ENCODE results near the gene PPP1R3G. TPM values are rescaled to one million over a fixed set of nuclear protein-coding genes. Genes with fewer than 3 reads are reported as not detected.

PPP1R3G gene
- total RNA-seq, 2 donors from 2014 or later = 8.8 to 16.4 TPM

DNA sequence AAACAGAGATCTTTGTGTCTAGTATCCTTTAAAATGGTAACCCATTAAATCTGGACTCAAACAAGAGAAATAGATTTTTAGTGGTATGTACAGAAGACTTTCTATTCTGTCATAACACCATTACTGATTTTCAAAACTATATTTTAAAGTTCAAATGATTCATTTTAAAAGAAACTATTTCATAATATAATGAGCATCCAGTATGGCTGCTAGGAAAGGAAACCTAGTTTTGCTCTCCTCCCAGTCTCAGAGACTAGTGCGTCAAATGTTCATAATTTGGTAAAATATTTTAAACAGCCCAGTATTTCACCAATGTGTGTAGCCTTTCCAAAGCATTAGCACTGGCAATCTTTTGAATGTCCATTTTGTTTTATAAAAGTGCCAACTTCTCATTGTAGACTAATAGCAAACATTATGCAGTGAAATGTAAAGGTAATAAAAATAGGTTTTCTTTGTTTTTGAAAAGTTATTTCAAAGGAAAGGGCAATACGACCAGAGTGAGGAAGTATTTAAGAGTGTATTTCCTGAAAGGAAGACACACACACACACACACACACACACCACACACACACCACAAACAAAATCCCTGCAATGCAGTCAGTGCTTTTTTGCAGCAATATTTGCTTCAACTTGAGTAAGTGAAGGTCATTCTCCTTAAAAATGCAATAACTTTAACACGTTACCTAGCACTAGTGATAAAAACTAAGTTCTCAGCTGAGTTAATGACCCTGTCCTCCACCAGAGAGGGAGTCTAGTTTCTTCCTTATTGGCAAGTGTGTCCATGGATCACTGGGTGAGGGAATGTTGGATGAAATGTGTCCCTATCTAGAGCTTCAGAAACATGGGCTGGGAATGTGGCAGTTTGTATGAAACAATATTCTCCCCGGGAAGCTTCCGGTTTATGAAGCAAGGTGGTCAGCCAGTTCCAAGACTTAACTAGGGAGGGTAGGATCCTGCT is 4.6 kb downstream of the PPP1R3G start:
- peak; percentile 1 for DNase-seq (ENCODE audit: low spot score)
- Histone ChIP-seq H3K27ac (peak overlapping the region; percentile 45 to 47), H3K9me3 (no peaks in the 10 kb centered on the region)

DNA sequence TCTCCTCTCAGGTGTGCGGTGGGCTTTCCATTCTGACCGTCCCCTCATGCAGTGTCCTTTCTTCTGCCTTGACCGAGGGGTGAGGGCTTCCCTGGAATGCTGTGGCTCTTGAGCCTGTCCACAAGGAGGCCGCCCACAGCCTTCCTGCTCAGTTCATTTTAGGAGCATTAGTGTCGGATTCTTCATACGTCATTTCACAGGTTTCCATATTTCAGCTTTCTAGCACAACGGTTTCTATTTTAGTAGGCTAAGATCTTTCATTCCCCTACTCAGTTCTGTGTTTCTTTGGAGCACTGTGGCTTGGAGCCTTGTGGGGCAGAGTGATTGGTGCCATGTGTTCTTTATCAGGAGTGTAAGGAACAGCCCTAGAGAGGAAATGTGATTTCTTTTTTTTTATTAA is 5.5 kb downstream of the PPP1R3G start:
- no peak for DNase-seq (ENCODE audit: low spot score)
- Histone ChIP-seq H3K4me1 (peaks cover 0 to 44% of the 10 kb centered on the region in 2 donors), H3K4me3 (no peak overlapping the region), H3K9me3 (no peaks in the 10 kb centered on the region), H3K27ac (peak overlapping the region; percentile 45 to 47), H3K36me3 (no peaks in the 10 kb centered on the region), H3K27me3 (no peaks in the 10 kb centered on the region)
- no peak for TF ChIP-seq CTCF (IDR thresholded peaks at IDR 0.05)

More for the DNA sequence above, 4.6 kb downstream of the PPP1R3G start:
- H3K27me3 ChIP-seq = no peaks in the 10 kb centered on the region
- no peaks in the 10 kb centered on the region for H3K36me3 ChIP-seq
- H3K4me1 ChIP-seq = peaks cover 0 to 41% of the 10 kb centered on the region in 2 donors
- no peak overlapping the region for H3K4me3 ChIP-seq
- no peak for TF ChIP-seq CTCF (IDR thresholded peaks at IDR 0.05)

GRCh38 chr6:5091210-5092069 is 6.3 kb downstream of the PPP1R3G start:
- H3K27ac ChIP-seq = peak overlapping the region in 1 of 2 donors; percentile 47
- peaks cover 0 to 44% of the 10 kb centered on the region in 2 donors for H3K4me1 ChIP-seq
- no peaks in the 10 kb centered on the region for H3K36me3 ChIP-seq
- H3K9me3 ChIP-seq = no peaks in the 10 kb centered on the region
- no peak for TF ChIP-seq CTCF (IDR thresholded peaks at IDR 0.05)
- peak; percentile 32 for DNase-seq (ENCODE audit: low spot score)
- H3K4me3 ChIP-seq = no peak overlapping the region
- H3K27me3 ChIP-seq = no peaks in the 10 kb centered on the region

DNA sequence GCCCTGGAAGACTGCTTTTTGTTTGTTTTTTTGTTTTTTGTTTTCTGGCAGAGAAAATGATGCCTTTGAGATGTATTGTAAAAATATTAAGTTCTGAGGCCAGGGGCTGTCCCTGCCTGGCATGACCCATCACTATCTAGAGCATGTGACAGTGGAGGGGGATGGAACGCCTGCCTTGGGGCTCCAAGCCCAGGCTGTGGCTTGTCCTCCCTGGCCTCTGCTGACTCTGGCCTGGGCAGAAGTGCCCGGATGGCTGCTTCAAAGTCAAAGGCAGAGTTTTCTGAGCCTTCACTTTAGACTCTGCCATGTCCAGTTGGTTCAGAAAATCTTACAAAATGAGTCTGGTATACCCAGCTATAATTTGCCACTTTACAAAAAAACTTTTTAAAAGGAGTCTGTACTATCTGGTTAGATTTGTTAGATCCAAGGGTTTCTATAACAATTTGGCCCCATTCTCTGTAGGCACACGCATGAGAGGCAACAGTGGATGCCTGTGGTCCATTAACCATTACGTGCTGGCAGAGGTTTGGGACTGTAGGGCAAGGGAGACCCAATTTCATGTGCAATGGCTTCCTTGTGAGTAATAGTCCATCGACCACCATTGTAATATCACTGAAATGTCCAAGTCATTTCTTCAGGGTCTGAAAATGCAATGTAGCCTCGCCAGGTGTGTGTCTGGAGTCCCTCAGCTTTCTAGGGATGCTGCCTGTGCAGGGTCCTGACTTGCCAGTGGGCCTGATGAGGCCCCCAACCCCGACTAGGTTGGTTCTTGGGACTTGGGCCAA is 8.3 kb downstream of the PPP1R3G start:
- H3K27ac ChIP-seq = peak overlapping the region; percentile 63 to 65

More for the DNA sequence above, 8.3 kb downstream of the PPP1R3G start:
- H3K36me3 ChIP-seq = no peaks in the 10 kb centered on the region
- H3K27me3 ChIP-seq = no peaks in the 10 kb centered on the region
- no peak overlapping the region for H3K4me3 ChIP-seq
- peak; percentile 56 for DNase-seq (ENCODE audit: low spot score)
- H3K4me1 ChIP-seq = peaks cover 0 to 41% of the 10 kb centered on the region in 2 donors
- no peak for TF ChIP-seq CTCF (IDR thresholded peaks at IDR 0.05)
- H3K9me3 ChIP-seq = no peaks in the 10 kb centered on the region

Data from right atrium auricular region (tissue), 2 donors.